D721Med (cell line): Measurements from ENCODE around the gene TSR3.
A peak's percentile ranks its signal among the peaks of the same experiment; 100 is the strongest.

Experiments used
- DNase-seq: peaks from one replicate; pipeline ENCODE4 v3.0.0; 2011; ENCODE audit warnings: low spot score; ENCODE audit not compliant: insufficient read length
- FAIRE-seq: peaks from 2 replicates; lab custom pipeline; 2011; peaks lifted over from hg19 to GRCh38; lab: Jason Lieb, UNC
- TF ChIP-seq, protein P1 (sequence below): IDR thresholded peaks from 2 replicates; pipeline ENCODE4 v1.5.1; 2012; ENCODE audit warnings: mild to moderate bottlenecking, control low read depth; ENCODE audit not compliant: insufficient read depth; ENCODE audit errors: missing control alignments

The TSR3 gene

DNA sequence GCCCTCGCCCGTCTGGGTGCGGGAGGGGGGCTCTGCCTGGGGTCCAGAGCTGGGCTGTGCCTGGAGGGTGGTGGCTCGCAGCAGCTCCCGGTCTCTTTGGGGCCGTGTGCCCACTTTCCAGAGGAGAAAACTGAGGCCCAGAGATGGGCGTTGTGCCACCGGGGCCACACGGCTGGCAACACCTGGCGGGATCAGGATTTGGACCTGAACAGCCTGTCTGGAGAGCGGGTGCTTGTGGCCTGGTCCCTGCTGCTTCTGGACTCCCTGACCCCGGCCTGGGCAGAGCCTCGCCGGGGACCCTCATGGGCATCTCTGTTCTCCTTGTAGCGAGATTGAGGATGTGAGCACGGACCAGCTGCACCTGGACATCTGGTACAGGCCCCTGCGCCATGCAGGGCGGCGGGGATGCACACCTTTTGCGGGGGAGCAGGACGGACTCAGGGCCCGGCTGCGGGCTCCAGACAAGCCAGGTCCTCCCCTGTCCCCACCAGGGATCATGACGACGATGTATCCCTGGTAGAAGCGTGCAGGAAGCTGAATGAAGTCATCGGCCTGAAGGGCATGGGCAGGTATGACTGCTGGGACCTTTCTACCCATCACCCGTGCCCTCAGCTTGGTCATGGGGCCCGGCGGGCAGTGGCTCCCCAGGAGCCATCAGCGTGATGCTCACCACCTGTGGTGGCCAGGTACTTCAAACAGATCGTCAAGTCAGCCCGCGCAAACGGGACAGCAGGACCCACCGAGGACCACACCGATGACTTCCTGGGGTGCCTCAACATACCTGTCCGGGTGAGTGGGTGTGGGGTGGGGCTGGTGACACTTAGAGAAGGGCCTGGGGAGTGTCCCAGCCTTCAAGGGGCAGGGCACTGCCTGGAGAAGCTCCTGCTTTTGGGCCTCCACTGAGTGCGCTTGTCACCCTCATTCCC is 9.9 kb downstream of the TSR3 start:
- DNase-seq, result no peak

DNA sequence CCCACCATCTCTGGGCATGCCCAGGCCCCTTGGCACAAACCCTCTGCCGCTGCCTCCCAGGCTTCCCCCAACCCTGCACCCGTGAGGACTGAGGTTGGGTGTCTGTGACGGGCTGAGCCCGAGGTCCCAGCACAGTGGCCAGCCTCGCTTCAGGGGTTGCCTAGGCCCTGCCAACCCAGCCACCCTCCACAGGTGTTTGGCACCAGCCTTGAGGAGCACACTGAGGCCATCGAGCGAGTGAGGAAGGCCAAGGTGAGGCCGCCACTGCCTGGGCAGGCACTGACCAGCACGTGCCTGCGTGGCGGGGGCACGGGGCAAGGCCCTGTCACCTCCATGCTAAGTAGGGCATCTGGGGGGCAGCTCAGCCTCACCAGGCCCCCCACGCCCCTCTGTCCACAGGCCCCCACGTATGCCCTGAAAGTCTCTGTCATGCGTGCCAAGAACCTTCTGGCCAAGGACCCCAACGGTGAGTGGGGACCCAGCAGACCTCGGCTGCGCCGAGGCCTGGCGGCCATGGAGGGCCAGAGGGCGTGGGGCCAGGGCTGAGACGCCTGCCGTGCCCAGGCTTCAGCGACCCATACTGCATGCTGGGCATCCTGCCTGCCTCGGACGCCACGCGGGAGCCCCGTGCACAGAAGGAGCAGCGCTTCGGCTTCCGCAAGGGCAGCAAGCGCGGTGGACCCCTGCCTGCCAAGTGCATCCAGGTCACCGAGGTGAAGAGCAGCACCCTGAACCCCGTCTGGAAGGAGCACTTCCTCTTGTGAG is 10.8 kb downstream of the TSR3 start:
- no peak for DNase-seq
- no peak for FAIRE-seq
- TF ChIP-seq, protein P1, sequence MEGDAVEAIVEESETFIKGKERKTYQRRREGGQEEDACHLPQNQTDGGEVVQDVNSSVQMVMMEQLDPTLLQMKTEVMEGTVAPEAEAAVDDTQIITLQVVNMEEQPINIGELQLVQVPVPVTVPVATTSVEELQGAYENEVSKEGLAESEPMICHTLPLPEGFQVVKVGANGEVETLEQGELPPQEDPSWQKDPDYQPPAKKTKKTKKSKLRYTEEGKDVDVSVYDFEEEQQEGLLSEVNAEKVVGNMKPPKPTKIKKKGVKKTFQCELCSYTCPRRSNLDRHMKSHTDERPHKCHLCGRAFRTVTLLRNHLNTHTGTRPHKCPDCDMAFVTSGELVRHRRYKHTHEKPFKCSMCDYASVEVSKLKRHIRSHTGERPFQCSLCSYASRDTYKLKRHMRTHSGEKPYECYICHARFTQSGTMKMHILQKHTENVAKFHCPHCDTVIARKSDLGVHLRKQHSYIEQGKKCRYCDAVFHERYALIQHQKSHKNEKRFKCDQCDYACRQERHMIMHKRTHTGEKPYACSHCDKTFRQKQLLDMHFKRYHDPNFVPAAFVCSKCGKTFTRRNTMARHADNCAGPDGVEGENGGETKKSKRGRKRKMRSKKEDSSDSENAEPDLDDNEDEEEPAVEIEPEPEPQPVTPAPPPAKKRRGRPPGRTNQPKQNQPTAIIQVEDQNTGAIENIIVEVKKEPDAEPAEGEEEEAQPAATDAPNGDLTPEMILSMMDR, result no peak

More for the DNA sequence above, 9.9 kb downstream of the TSR3 start:
- TF ChIP-seq, protein P1, result no peak
- FAIRE-seq, result no peak

DNA sequence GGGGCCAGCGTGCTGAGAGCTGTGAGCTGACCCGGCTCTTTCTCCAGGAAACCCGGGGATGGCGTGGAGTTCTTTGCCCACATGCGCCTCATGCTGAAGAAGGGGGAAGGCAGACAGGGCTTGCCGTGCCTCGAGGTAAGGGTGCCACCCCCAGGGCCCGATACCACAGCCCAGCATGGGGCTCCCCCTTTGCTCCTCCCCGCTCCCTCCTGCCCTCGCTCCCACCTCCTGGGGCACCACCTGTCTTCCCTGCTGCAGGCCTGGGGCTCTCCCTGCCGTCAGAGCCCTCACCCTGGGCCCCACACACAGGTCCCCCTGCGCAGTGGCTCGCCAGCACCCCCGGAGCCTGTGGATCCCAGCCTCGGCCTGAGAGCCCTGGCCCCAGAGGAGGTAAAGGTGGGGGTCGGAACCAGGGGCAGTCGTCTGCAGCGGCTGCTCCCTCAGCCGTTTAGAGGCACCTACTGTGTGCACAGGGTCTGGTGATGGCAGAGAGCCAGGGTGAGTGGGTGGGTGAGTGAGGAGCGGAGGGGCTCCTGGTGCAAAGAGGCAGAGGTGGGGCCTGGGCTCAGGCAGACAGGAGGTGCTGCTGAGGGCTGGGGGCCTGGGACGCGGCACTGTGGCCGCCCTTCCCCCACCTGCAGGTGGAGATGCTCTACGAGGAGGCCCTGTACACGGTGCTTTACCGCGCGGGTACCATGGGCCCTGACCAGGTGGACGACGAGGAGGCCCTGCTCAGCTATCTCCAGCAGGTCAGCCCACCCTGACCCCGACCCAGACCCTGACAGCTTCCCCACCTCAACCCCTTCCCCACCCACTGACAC is 12.6 kb downstream of the TSR3 start:
- TF ChIP-seq, protein P1, result no peak
- FAIRE-seq, result no peak
- DNase-seq, result no peak

DNA sequence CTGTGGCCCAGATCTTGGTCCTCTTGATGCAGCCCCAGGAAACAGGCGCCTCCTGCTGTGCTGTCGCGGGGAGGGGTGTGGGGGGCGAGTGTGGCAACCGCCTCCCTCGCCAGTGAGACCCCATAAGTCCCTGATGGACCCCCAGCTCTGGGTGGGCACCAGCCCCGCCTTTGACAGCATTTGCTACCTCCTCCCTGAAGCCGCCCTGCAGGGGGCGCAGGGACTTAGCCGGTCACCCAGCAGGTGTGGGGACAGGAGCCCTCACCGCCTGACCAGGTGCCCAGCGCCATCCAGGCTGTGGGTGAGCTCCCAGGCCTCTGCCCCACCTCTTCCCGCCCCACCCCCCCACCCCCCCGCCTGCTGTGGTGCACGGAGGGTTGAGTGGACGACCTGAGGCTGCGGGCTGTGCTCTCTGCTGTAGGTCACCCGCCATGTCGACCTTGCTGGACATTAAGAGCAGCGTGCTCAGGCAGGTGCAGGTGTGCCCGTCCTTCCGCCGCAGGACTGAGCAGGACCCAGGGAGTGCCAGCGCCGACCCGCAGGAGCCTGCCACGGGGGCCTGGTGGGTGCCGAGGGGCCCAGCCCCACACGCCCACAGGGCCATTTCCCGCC is 13.5 kb downstream of the TSR3 start:
- DNase-seq (peak; percentile 67), FAIRE-seq (no peak)
- TF ChIP-seq, protein P1, result peak; percentile 37

DNA sequence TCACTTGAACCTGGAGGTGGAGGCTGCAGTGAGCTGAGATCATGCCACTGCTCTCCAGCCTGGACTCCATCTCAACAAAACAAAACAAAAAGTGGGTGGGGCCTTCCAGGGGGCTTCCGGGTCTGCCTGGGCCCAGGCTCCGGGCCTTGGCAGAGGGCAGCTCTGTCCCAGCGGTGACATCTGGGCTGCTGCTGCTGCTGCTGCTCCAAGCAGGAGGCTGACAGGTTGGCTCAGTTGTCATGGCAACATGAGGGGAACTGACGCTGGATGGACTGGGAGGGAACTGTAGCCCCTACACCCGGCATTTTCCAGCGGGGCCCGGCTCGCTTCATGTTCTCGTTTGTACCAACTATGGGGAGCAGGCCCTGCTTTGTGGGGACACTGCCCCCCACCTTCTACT is 14.2 kb downstream of the TSR3 start:
- TF ChIP-seq, protein P1, result no peak
- FAIRE-seq (no peak), DNase-seq (no peak)

DNA sequence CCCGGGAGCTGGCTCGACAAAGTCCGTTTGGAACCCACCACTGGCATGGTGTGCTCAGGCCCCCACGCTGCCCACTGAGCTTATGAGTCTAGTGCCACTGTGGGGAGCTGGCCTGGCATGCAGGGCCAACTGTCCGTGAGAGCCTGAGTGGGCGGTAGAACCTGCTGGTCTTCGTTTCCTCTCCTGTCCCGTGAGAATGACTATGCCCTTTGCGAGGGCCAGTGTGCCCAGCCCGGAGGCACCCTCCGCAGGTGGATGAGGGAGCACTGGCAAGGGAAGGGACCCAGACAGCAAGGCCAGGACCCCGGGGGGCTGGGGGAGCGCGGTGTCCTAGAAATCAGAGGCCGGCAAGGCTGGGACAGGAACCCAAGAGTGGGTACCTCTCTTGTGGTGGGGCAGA is 15.1 kb downstream of the TSR3 start:
- DNase-seq (no peak), FAIRE-seq (no peak)
- TF ChIP-seq, protein P1, result no peak
